GM18867 (cell line): ENCODE results near the gene CRLF3.
"Not testable (repeated sequence)": the region's sequence is repeated elsewhere in the genome, so short reads cannot be mapped to it uniquely, and the experiment has no call there.

Source experiments
- ATAC-seq: cut with Tn5 transposase; IDR thresholded peaks from one replicate; pipeline ENCODE4 v1.9.1; 2021; ENCODE audit warnings: mild to moderate bottlenecking, moderate library complexity; ENCODE audit not compliant: unreplicated experiment

CRLF3 gene

DNA sequence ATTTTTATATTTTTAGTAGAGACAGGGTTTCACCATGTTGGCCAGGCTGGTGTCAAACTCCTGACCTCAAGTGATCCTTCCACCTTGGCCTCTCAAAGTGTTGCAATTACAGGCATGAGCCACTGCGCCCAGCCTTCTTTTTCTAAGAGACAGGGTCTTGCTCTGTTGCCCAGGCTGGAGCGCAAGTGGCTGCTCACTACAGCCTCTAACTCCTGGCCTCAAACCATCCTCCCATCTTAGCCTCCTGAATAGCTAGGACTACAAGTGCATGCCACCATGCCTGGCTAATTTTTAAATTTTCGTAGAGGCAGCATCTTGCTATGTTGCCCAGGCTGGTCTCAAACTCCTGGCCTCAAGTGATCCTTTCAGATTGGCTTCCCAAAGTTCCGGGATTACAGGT is 76.9 kb downstream of the CRLF3 start:
- not testable (repeated sequence) for ATAC-seq

DNA sequence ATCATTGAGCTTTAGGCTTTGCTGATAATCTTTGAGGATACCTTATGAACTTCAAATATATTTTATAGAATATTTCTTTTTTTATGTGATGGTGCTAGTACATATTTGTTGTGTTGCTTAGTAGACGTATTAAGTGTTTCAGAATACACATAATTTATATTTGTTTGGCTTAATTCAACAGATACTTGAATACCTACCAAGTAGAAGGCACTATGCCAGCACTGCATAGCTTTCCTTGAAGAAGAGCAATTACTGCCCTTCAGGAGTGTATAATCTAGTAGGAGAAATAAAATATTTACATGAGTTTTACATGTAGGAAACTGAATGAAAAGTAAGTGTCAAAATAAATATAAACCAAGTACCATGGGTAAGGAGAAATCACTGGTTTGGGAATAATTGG is 81.8 kb downstream of the CRLF3 start:
- ATAC-seq = not testable (repeated sequence)

- ATAC-seq = not testable (repeated sequence)
Observed at GRCh38 chr17:30736371-30736770, 88.1 kb downstream of the CRLF3 start.

- not testable (repeated sequence) for ATAC-seq
Observed at GRCh38 chr17:30735644-30736043, 88.8 kb downstream of the CRLF3 start.

- ATAC-seq = not testable (repeated sequence)
Observed at GRCh38 chr17:30735206-30735605, 89.3 kb downstream of the CRLF3 start.

- ATAC-seq = not testable (repeated sequence)
Observed at GRCh38 chr17:30734153-30734552, 90.3 kb downstream of the CRLF3 start.
